Measurements from ENCODE around the gene DSP.

- TF ChIP-seq, protein P1, sequence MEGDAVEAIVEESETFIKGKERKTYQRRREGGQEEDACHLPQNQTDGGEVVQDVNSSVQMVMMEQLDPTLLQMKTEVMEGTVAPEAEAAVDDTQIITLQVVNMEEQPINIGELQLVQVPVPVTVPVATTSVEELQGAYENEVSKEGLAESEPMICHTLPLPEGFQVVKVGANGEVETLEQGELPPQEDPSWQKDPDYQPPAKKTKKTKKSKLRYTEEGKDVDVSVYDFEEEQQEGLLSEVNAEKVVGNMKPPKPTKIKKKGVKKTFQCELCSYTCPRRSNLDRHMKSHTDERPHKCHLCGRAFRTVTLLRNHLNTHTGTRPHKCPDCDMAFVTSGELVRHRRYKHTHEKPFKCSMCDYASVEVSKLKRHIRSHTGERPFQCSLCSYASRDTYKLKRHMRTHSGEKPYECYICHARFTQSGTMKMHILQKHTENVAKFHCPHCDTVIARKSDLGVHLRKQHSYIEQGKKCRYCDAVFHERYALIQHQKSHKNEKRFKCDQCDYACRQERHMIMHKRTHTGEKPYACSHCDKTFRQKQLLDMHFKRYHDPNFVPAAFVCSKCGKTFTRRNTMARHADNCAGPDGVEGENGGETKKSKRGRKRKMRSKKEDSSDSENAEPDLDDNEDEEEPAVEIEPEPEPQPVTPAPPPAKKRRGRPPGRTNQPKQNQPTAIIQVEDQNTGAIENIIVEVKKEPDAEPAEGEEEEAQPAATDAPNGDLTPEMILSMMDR (IDR thresholded peaks at IDR 0.05; ENCODE audit: poor library complexity) = no peak
- TF ChIP-seq EZH2 (IDR thresholded peaks at IDR 0.05; ENCODE audit: borderline replicate concordance) = no peak
- no peak for TF ChIP-seq EZH2phosphoT487 (IDR thresholded peaks at IDR 0.05; ENCODE audit: low read depth, severe bottlenecking, unreplicated experiment)
Observed at GRCh38 chr6:7542874-7543624, 1.6 kb downstream of the DSP start.

Data from hepatocyte (in vitro differentiated cells).